OCI-LY1 (cell line): ENCODE data around the gene POLA1.

ENCODE experiments used
- H2AFZ ChIP-seq: fragments of 200-600 bp; sonication (generic), shearing (Covaris generic); 2 replicates; pipeline ENCODE4 v1.6.0; 2014; ENCODE audit warnings: antibody characterized with exemption, mild to moderate bottlenecking, low read length
- H3F3A ChIP-seq: fragments of 200-600 bp; sonication (generic), shearing (Covaris generic); 2 replicates; pipeline ENCODE4 v1.6.0; 2014; ENCODE audit warnings: mild to moderate bottlenecking, antibody characterized with exemption, low read length, moderate library complexity; ENCODE audit not compliant: insufficient read depth
- H3K27ac ChIP-seq: fragments of 200-600 bp; sonication (generic); 2 replicates; pipeline ENCODE4 v1.5.1; 2014; ENCODE audit warnings: low read length, mixed run types, mild to moderate bottlenecking, low read depth; ENCODE audit not compliant: poor library complexity, severe bottlenecking
- H3K27me3 ChIP-seq: fragments of 200-600 bp; sonication (generic); 2 replicates; pipeline ENCODE4 v1.6.0; 2014; ENCODE audit warnings: antibody characterized with exemption, mild to moderate bottlenecking, low read length, moderate library complexity; ENCODE audit not compliant: insufficient read depth
- H3K36me3 ChIP-seq: fragments of 200-600 bp; sonication (generic); 2 replicates; pipeline ENCODE4 v1.6.1; 2014; ENCODE audit warnings: mild to moderate bottlenecking, antibody characterized with exemption, low read length, moderate library complexity, mixed read lengths; ENCODE audit not compliant: insufficient read depth
- H3K4me1 ChIP-seq: fragments of 200-600 bp; sonication (generic); 2 replicates; pipeline ENCODE4 v1.5.1; 2014; ENCODE audit warnings: mild to moderate bottlenecking, low read length, moderate library complexity; ENCODE audit not compliant: insufficient read depth, severe bottlenecking
- H3K4me2 ChIP-seq: fragments of 200-600 bp; sonication (generic), shearing (Covaris generic); 2 replicates; pipeline ENCODE4 v1.6.1; 2014; ENCODE audit warnings: low read length
- H3K4me3 ChIP-seq: fragments of 200-600 bp; sonication (generic); 2 replicates; pipeline ENCODE4 v1.5.1; 2014; ENCODE audit warnings: low read length, low read depth, mild to moderate bottlenecking, mixed read lengths; ENCODE audit not compliant: poor library complexity, severe bottlenecking
- H3K79me2 ChIP-seq: fragments of 200-600 bp; shearing (Covaris generic); 2 replicates; pipeline ENCODE4 v1.6.1; 2016; ENCODE audit warnings: mixed run types, low read length, mixed read lengths; ENCODE audit not compliant: insufficient read depth
- H3K9ac ChIP-seq: fragments of 200-600 bp; sonication (generic), shearing (Covaris generic); 2 replicates; pipeline ENCODE4 v1.6.1; 2014; ENCODE audit warnings: mild to moderate bottlenecking, low read length, mixed read lengths
- H3K9me2 ChIP-seq: fragments of 200-600 bp; sonication (generic), shearing (Covaris generic); 2 replicates; pipeline ENCODE4 v1.6.1; 2014; ENCODE audit warnings: low read depth, mild to moderate bottlenecking, low read length, mixed read lengths
- H3K9me3 ChIP-seq: fragments of 200-600 bp; shearing (Covaris generic); 2 replicates; pipeline ENCODE4 v1.6.1; 2014; ENCODE audit warnings: low read length, mixed read lengths
- H4K20me1 ChIP-seq: fragments of 200-600 bp; sonication (generic), shearing (Covaris generic); 2 replicates; pipeline ENCODE4 v1.6.0; 2016; ENCODE audit warnings: mild to moderate bottlenecking, low read length; ENCODE audit not compliant: insufficient read depth
- CTCF ChIP-seq: fragments of 200-600 bp; sonication (generic), shearing (Covaris generic); IDR thresholded peaks from 2 replicates; pipeline ENCODE4 v1.5.1; 2017; ENCODE audit warnings: mild to moderate bottlenecking, antibody characterized with exemption, low read length, moderate library complexity, mixed read lengths
- EZH2 ChIP-seq: fragments of 200-600 bp; sonication (generic), shearing (Covaris generic); IDR thresholded peaks from 2 replicates; pipeline ENCODE4 v1.8.0; 2017; ENCODE audit warnings: borderline replicate concordance, mixed run types, mild to moderate bottlenecking, antibody characterized with exemption, low read length, moderate library complexity, mixed read lengths

Gene POLA1

GRCh38 chrX:24702362-24703184 lies 8.9 kb downstream of the POLA1 start:
- no peaks in the 10 kb centered on the region for H4K20me1 ChIP-seq
- H3K9me3 ChIP-seq = no peaks in the 10 kb centered on the region
- H3K27ac ChIP-seq = no peak overlapping the region
- TF ChIP-seq CTCF (no peak), EZH2 (no peak)
- H3K36me3 ChIP-seq = peaks cover 76% of the 10 kb centered on the region
- no peak overlapping the region for H3K9ac ChIP-seq
- peaks cover 10% of the 10 kb centered on the region for H3K79me2 ChIP-seq
- no peaks in the 10 kb centered on the region for H3F3A ChIP-seq
- no peaks in the 10 kb centered on the region for H3K9me2 ChIP-seq
- H3K4me2 ChIP-seq = no peak overlapping the region
- no peak overlapping the region for H3K4me3 ChIP-seq
- no peak overlapping the region for H2AFZ ChIP-seq
- no peaks in the 10 kb centered on the region for H3K4me1 ChIP-seq
- no peaks in the 10 kb centered on the region for H3K27me3 ChIP-seq

- Histone ChIP-seq H4K20me1 (no peaks in the 10 kb centered on the region), H3K9ac (no peak overlapping the region), H3K36me3 (peaks cover 81% of the 10 kb centered on the region), H3F3A (no peaks in the 10 kb centered on the region), H3K9me3 (no peaks in the 10 kb centered on the region), H3K4me2 (no peak overlapping the region), H3K27ac (no peak overlapping the region), H3K27me3 (no peaks in the 10 kb centered on the region), H3K4me3 (no peak overlapping the region), H3K79me2 (peaks cover 4% of the 10 kb centered on the region; the same call in 1 of the 2 replicates), H2AFZ (no peak overlapping the region), H3K4me1 (no peaks in the 10 kb centered on the region), H3K9me2 (no peaks in the 10 kb centered on the region)
- no peak for TF ChIP-seq CTCF
- no peak for TF ChIP-seq EZH2
Observed at GRCh38 chrX:24703185-24703494, 9.4 kb downstream of the POLA1 start.

- Histone ChIP-seq H4K20me1 (no peaks in the 10 kb centered on the region), H3K27ac (no peak overlapping the region), H3K36me3 (peaks cover 84% of the 10 kb centered on the region), H3K27me3 (no peaks in the 10 kb centered on the region), H3K4me3 (no peak overlapping the region), H3K4me2 (no peak overlapping the region), H3F3A (no peaks in the 10 kb centered on the region), H2AFZ (no peak overlapping the region), H3K9me2 (no peaks in the 10 kb centered on the region), H3K79me2 (no peaks in the 10 kb centered on the region), H3K9ac (no peak overlapping the region), H3K9me3 (no peaks in the 10 kb centered on the region), H3K4me1 (no peaks in the 10 kb centered on the region)
- TF ChIP-seq EZH2 (no peak), CTCF (no peak)
Observed at GRCh38 chrX:24718771-24719170, 25.1 kb downstream of the POLA1 start.
